ENCODE measurements around the gene FOXP1. TPM values are rescaled to one million over a fixed set of nuclear protein-coding genes. Genes with fewer than 3 reads are reported as not detected.

FOXP1 gene
- total and polyA plus RNA-seq, 2 donors (not counting 1 experiment from before 2014, with no cell fraction given) = 91.1 to 508 TPM

DNA sequence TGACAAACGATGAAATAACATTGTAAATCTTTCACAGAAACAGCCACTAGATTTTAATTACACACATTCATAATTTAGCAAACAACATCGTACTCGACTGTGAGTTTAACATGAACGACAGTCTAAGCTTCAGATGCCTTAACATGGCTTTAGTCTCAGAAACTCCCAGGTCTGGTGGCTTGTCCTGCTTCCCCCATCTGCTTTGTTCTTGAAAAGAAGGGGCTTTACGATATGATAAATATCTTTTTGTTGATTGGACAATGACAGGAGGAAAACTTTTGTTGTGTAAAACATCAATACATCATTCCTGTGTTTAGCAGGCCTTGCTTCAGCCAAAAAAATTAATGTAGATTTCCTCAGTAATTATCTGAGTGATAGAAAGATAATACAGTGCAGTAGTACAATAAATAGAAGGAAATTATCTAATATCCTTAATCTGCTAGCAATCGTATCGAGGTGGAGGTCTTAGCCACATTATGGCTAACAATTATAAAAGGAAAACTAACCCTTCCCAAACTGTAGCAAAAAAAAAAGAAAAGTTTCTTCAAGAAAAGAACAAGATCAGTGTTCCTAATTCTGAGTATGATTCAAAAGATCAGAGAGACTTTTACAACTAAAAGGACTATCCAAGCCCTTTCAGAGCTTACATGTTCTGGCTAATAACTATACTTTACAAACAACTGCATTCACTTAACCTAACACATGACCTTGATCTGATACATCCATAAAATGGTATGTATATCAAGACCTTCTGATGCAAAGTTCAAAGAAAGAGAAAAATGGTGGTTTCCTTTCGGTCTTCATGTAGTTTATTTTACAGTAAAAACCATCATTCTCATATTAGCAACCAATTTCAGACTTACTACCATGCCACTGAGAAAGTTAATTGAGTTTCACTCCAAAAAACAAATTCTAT, 535.7 kb downstream of the FOXP1 start:
- DNase-seq (no peak), ATAC-seq (ENCODE audit: low read depth) (no peak)
- H3K27ac Mint-ChIP-seq = peak overlapping the region; percentile 83
- peak overlapping the region; percentile 6 for H3K4me2 ChIP-seq (replicated peaks; ENCODE audit: low read depth, low read length, poor library complexity, severe bottlenecking)
- no peaks in the 10 kb centered on the region for H3K9me3 Mint-ChIP-seq (ENCODE audit: insufficient read depth)
- H3K36me3 ChIP-seq (replicated peaks in 1 of 2; ENCODE audit: control extremely low read depth in 1 of 2, control insufficient read depth in 1 of 2, extremely low read depth in 1 of 2, insufficient read depth in 2 of 2, low read length in 1 of 2) = peaks cover 3 to 95% of the 10 kb centered on the region in 2 experiments
- peaks cover 94% of the 10 kb centered on the region for H3K4me1 Mint-ChIP-seq
- H2AFZ ChIP-seq (ENCODE audit: insufficient read depth, low read depth, low read length, poor library complexity, severe bottlenecking) = no peak overlapping the region
- TF ChIP-seq, protein P1, sequence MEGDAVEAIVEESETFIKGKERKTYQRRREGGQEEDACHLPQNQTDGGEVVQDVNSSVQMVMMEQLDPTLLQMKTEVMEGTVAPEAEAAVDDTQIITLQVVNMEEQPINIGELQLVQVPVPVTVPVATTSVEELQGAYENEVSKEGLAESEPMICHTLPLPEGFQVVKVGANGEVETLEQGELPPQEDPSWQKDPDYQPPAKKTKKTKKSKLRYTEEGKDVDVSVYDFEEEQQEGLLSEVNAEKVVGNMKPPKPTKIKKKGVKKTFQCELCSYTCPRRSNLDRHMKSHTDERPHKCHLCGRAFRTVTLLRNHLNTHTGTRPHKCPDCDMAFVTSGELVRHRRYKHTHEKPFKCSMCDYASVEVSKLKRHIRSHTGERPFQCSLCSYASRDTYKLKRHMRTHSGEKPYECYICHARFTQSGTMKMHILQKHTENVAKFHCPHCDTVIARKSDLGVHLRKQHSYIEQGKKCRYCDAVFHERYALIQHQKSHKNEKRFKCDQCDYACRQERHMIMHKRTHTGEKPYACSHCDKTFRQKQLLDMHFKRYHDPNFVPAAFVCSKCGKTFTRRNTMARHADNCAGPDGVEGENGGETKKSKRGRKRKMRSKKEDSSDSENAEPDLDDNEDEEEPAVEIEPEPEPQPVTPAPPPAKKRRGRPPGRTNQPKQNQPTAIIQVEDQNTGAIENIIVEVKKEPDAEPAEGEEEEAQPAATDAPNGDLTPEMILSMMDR (IDR thresholded peaks at IDR 0.05) = no peak
- TF ChIP-seq EZH2 (IDR thresholded peaks at IDR 0.05; ENCODE audit: borderline replicate concordance, insufficient read depth, low read depth, low read length, poor library complexity, severe bottlenecking) = no peak
- H3K27me3 ChIP-seq (replicated peaks in 1 of 4; ENCODE audit: control extremely low read depth in 1 of 4, control insufficient read depth in 3 of 4, insufficient read depth in 4 of 4, low read length in 3 of 4) = no peaks in the 10 kb centered on the region
- intact Hi-C loops (cut with micrococcal nuclease) = no loop called here
- H4K20me1 ChIP-seq (ENCODE audit: control insufficient read depth, insufficient read depth, low read length, poor library complexity, severe bottlenecking) = peaks cover 23% of the 10 kb centered on the region
- H3K4me3 Mint-ChIP-seq = peak overlapping the region; percentile 37
- peaks cover 82 to 84% of the 10 kb centered on the region in 2 donors for H3K4me1 ChIP-seq (ENCODE audit: control insufficient read depth in 2 of 2, insufficient read depth in 2 of 2, low read length in 2 of 2)
- 100% methylated on average over 4 of the region's 8 CpGs for WGBS (ENCODE audit: insufficient coverage)
- no peak overlapping the region for H3K4me3 ChIP-seq (ENCODE audit: control extremely low read depth in 1 of 5, extremely low read depth in 1 of 5, insufficient read depth in 1 of 5, low read depth in 2 of 5, low read length in 4 of 5)
- peaks cover 93% of the 10 kb centered on the region for H3K79me2 ChIP-seq (ENCODE audit: control insufficient read depth, insufficient read depth, low read length)
- H3K27ac ChIP-seq (ENCODE audit: low read length in 2 of 2) = peak overlapping the region; percentile 84 to 89
- no peaks in the 10 kb centered on the region for H3K9me3 ChIP-seq (ENCODE audit: control extremely low read depth in 1 of 3, control insufficient read depth in 2 of 3, insufficient read depth in 1 of 3, low read length in 2 of 3)
- ChIA-PET POLR2A (interaction anchor here (1.5 kb wide), 1 partner anchor 15 kb away, joined by 4 read pairs; no protein-coding TSS in a partner anchor), CTCF (interaction anchor here (0.7 to 1.4 kb wide), 5 partner anchors 11 to 42 kb away, joined by 3 to 4 read pairs (median 3); no protein-coding TSS in a partner anchor)
- H3K27me3 Mint-ChIP-seq = no peaks in the 10 kb centered on the region
- H3K9ac ChIP-seq (ENCODE audit: low read length) = no peak overlapping the region

All from B cell (primary cell).